GDM1 (cell line): ENCODE measurements around the gene RNF207.

ENCODE experiments used
- DNase-seq: peaks from one replicate; lab custom pipeline; 2025; lab: John Stamatoyannopoulos, UW

RNF207 gene

DNA sequence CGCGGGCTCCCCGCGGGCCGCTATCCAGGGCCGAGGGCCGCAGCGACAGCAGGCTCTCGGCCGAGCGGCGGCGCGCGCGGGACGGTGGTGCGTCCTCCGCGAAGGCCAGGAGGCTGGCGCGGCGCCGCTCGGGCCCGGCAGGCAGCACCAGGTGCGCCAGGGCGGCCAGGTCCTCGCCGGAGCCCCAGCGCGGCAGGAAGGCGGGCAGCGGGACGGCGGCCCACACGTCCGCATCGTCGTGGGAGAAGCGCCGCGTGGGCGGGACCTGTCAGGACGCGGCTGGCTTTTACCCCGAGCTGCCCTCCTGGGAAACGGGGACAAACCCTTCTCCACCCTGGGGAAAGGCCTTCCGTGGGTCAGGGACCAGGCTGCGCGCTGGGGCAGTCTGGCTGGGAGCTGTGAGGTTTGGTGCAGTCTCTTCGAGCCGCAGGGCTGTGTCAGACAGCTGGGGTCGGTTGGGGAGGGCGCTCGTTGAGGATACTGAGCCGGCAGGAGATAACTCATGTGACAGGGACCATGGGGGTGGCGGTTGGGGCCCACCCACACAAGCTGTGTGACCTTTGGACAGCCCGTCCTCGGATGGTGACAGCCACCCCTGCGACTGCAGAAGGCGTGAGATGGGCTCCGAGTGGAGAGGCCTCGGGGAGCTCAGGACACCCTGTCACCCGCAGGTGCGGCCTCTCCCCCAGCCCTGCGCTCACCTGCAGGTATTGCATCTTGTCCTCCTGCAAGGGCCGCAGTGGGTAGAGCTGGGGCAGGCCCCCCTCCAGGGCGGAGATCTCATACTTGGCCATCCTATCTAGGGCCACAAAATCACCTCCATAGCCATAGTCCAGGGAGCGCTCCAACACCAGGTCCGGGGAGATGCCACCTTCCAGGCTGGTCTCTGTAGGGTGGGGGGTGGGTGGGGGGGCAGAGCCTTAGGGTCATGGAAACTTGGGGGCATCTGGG lies 44.1 kb downstream of the RNF207 start:
- no peak for DNase-seq

DNA sequence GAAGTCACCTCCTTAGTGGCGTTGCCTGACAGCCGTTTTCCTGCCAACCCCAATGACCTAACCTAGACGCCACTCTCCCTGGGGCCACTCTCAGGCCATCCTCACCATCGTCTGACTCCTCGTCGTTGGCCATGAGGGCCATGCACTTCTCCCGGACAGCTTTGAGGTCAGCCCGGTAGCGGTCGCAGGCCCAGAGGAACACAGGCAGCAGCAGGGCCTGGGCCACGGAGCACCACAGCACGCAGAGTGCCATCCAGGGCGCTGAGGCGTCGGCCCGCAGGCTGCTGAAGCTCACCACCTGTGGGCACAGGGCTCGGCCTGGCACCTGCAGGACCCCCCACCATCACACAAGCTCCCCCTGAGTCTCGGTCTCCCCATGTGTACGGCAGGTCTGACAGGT lies 45.3 kb downstream of the RNF207 start:
- no peak for DNase-seq

DNA sequence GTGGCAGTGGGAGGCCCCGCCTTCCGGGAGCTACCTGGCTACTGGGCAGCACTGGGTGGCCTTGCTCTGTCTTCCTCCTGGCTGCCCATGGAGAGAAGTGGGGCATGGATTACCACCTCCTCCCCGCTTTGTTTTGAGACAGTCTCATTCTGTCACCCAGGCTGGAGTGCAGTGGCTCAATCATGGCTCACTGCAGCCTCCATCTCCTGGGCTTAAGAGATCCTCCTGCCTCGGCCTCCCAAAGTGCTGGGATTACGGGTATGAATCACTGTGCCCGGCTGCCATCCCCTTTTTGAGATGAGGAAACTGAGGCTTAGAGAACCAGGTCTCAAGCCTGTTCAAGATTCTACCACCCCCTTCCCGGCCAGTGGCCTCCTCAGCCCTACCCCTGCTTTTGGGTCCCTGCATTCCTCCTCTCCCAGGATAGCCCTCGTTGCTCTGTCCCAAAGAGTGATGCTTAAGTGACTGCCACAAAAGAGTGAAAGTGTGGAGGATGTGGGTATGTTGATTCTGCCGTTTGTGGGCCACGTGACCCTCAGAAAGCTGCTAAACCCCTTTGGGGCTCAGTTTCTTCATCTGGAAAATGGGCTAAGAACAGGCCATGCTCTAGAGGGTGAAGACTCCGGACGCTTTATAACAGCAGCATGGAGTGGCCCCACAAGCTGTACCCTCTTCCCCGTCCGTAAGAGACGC lies 45.9 kb downstream of the RNF207 start:
- no peak for DNase-seq

DNA sequence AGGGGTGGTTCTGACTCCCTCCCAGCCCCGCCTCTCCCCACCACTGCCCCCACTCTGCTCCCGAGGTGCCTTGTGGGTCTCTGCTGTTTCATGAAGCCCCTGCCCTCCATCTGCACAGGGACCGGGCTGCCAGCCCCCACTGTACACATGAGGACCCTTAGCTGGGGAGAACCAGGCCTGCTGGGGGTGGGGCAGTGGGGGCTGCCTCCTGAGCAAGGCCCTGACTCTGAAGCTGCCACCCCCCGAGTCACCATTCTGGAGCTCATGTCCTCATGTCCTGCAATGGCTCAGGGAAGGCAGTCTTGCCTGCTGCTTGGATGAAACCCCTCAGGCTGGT lies 46.4 kb downstream of the RNF207 start:
- no peak for DNase-seq

DNA sequence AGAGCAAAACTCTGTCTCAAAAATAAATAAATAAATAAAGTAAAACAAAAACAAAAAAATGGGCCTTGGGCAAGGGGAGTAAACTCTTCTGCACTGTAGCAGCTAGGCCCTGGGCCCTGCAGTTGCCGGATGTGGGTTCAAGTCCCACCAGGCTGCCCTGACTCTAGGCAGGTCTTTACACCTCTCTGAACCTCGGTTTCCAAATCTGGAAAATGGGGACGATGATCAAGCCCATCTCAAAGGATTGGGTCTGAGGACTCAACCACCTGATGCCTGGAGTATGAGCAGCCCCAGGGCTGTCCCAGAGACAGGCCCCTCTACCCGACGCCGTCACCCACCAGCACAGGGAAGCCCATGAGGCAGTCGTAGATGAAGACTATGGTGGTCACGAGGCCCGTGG lies 47.5 kb downstream of the RNF207 start:
- no peak for DNase-seq

DNA sequence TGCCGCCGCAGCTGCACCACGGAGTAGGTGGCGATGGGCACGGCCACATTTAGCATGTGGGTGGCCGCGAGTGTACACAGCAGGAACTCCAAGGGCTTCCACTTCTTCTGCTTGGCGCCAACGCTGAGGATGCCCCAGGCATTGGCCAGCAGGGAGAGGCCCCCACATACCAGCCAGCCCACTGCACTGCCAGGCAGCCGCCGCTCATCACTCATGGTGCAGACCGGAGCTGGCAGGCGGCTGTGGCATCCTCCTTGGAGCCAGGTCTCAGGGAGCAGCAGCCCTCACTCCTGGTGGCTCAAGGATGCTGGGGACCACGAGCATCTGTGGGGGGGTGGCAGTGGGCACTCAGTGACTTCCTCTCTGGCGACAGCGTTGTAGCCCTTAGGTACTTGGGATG lies 48.8 kb downstream of the RNF207 start:
- DNase-seq, result no peak

DNA sequence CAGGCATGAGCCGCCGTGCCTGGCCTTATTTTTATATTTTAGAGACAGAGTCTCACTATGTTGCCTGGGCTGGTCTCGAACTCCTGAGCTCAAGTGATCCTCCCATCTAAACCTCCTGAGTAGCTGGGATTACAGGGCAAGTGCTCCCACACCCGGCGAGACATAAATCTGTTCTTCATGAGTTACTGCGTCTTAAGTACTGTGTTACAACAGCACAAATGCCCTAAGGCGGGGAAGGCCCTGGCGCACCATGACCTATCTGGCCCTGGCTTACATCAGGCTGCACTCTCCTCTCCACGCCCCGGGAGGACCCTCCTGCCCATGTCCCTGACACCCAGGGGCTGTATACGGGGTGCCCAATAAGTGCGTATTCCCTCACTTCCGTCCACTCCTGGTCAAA lies 50.7 kb downstream of the RNF207 start:
- DNase-seq, result no peak

DNA sequence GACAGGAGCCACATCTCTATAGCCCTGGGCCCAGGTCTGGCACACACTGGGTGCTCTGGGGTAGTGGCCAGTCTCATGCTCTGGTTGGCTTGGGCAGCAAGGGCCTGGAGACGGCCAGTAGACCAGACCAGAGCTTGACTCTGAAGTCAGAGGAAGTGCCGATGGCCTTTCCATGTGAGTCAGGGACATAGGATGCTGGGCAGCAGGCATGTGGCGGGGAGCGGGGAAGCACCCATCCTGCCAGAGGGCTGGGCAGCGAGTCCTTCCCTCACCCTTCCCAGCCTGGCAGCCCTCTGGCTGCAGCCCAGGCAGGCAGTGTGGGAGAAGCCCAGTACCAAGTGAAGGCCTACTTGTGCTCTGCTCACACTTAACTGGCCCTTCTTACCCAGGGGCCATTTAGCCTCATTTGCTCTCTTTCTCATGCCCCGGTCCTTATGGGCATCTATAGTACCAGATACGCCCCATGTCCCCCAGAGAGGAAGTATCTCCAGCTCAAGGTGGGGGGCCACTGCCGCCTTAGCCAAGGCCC lies 51.7 kb downstream of the RNF207 start:
- no peak for DNase-seq

DNA sequence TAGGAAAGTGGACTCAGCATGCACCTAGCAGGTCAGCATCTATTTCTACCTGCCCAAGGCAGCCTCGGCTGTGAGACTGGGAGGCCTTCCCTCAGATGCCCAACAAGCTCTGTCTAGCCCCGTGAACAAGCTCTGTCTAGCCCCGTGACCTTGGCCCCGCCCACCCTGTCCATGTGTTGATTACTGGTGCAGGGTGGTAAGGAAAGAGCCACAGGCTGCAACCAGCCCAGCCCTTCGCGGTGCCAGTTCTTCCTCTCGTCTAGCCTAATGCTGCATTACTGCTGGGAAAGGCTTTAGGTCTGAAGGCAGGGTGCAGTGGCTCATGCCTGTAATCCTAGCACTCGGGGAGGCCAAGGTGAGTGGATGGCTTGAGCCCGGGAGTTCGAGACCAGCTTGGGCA lies 52.8 kb downstream of the RNF207 start:
- DNase-seq, result no peak

DNA sequence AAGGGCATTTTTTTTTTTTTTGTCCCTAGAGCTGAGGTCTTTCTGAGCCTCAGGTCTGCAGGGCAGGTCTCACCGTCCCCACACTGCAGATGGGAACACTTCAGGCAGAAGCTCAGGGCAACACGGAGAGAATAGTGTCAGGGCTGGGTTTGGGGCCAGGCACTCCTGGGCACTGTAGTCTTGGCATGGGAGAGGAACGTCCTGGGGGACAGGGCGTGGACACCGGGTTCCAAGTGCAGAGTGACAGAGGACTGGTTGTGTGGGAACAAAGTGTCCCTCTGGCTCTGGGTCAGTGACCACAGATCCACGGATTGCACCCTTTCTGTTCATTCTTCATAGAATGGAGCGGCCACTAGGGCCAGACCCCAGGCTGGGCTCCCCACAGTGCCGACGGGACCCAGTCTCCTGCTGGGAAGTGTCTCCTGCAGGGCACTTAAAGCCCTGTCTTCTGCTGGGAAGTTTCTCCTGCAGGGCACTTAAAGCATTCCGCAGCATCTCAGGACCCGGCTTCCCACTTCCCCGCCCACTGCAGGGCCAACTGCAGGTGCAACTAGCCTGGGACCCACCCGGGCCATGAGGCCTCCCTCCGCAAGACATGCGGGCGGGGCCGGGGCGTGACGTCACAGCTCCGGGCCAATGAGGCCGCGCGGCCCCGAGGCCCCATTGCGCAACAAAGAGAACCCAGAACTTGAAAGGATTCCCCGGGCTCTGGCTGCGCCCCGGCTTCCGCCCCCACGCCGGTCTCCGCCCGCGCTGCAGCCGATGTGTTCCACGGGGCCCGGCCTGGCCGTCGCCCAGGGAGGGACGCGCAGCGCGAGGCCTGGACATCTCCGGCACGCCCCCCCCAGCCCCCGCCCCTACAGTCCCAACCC lies 53.8 kb downstream of the RNF207 start:
- peak; percentile 42 for DNase-seq

DNA sequence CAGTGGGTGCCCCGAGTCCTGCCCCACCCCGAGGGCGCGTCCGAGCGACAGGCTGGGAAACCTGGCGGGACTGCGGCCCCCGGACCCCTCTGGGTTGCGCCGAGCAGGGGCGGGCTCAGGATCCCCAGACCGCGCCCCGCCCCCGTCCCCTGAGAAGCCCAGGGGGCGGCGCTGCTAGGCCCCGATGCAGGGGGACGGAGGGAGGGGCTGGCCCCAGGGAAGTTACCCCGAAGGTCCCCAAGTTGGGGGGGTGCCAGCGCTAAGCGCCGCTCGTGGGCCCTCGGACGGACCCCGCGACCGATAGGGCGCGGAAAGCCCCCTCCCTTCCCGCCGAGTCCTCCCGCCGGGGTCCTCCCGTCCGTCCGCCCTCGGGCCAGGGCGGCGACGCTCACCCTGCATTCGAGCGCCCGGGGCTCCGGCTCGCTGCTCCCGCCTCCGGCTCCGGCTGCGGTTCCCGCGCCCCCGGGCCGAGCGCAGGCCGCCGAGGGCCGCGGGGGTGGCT lies 54.6 kb downstream of the RNF207 start:
- no peak for DNase-seq

DNA sequence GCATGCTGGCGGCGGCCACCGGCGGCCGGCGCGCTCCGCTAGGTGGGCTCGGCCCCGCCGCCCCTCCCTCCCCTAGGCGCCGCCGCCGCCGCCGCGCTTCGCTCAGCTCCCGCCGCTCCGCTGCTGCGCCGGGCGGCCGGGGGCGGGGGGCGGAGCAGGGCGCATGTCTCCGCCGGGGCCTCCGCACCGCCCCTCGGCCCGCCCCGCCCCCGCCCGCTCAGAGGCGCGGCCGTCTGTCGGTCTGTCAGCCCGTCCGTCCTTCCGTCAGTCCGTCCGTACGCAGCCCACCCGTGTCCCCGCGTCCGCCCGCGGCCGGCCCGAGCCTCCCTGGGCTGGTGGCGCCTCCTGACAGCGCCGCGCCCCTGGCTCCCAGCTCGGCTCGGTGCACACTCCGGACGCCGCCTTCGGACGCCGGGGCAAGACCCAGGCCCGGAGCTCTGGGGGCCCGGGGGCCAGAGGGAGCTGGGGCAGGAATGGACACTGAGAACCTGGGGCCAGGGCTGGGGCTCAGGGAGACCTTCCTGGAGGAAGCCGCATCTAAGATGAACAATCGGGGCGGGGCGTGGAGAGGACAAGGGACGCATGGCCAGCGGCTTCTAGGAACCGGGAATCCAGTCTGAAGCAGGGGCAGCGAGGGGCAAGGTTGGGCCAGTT lies 55.2 kb downstream of the RNF207 start, which contains the start of gene GPR153:
Gene GPR153 (minus strand): TSS at position 138 of the 654 bp plus-strand sequence. CDS start 6,193 bp downstream, outside the sequence.
- DNase-seq, result no peak

DNA sequence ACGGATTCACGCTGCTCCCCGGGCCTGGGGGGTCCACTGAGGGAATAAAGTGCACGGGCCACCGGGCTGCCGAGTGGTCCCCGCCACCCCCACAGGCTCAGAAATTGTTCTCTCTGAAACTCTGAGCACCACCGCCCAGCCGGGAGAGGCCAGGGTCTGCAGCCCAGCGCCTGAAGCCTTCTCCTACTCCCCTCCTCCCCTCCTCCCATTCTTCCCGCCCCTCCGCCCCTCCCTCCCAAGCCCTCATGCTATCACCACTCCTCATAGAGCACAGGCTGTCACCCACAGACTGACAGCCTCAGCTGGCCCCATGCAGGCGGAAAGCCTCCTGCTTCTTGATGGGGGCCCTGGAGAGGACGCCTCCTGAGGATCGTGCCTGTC lies 55.7 kb downstream of the RNF207 start:
- DNase-seq, result no peak

DNA sequence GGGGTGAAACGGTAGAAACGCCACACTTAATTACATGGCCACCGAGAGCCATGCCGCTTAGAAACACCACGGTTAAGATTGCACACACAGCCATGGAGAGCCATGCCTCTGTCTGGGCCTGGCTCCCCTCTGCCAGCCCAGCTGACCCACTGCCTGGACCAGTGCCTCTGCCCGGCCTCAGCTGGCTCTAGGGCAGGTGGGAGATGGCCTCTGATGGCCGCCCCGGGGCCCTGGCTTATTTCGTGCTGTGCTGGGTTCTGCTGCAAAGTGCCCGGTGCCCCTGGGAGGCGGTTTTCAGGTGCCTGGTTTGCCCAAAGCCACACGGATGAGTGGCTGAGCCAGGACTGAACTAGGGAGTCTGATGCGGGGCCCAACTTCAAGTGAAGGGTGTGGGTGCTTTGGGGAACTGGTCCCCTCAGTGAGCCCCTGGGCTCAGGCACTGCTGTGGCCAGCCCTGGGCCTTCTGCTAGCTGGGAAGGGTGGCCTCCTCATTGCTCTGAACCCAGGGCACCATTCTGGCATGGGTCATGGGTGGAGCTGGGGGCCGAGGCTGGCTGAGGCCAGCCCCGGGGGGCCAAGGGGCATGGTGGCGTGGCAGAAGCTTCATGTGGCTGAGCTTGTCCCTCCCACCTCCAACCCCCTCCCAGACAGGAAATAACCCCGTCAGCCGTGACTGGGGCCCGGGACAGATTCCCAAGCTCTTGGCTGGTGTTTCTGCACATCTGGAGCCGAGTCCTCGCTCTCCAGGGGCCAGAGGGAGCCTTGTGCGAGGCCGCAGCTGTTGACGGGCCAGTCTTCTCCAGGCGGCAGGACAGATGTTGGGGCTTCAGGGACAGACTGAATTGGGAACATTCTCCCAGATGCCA lies 56.9 kb downstream of the RNF207 start:
- DNase-seq, result no peak

DNA sequence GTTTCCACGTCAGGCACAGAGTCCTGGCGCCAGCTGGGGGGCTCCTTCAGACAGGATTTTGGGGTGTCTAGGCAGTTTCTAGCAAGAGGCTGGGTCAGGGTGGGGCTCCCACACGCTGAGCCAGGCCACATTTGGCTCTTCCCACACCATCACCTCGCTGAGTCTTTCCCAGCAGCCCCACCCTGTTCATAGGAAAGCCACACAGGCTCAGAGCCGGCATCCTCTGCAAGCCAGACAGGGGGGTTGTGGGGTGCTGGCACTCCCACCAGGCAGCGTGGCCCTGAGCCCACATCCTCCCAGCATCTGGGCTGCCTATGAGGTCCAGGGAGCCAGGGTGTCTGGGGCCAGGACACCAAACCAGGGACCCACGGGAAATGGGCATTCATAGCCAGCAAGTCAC lies 57.8 kb downstream of the RNF207 start:
- no peak for DNase-seq

DNA sequence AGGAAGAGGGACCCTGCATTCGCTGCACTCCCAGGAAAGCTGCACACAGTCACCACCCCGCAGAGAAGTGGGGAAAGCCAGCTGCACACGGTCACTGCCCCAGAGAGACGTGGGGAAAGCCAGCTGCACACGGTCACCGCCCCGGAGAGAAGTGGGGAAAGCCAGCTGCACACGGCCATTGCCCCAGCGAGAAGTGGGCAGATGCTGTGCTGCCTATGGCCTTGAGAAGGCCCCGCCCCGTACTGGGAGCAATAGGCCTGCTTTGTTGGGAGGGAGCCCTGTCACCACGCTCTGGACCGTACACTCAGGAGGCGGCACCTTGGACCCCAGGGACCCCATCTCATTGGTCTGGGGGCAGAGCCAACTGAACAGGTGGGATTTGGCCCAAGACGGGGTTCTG lies 59.2 kb downstream of the RNF207 start:
- DNase-seq, result no peak

DNA sequence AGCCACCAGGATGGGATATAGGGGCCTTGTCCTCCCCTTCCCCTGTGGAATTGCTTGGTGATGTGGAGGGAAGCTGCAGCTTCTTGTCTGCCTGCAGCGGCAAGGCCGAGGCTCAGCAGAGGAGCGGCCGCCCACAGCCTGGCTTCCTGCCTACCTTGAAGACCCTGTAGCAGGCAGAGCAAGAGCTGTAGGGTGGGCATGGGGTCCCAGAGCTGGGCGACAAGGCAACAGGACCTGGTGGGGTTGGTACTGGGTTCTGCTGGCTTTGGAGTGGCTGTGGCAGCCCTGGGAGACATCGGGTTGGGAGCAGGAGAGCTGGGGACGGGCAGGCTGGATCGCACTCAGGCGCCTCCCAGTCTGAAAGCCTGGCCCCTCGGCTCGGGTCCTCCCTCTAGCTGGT lies 60.7 kb downstream of the RNF207 start:
- DNase-seq, result no peak

DNA sequence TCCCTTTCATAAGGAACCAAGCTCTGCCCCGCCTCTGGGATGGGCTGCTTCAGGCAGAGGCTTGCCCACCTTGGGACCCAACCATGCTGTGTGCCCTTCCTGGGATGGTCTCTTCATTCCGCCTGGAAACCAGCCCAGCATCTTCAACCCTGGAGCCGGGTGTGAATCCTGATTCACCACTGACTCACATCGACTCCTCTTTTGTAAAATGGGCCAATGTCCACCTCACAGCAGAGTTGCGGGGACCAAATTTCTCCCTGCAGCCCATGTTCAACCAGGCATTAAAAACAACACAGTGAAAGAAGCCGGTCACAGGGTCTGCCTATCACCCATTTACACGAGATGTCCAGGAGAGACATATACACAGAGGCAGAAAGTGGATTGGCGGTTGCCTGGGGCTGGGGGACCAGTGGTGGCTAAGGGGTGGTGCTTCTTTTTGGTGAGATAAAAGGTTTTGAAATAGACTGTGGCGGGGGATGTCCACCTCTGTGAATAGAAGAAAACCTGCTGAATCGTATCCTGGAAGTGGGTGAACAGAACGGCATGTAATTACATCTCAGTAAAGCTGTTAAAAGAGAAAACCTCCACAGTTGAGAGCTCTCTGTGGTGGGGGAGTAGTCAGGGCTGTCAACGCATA lies 61.9 kb downstream of the RNF207 start:
- DNase-seq, result no peak

DNA sequence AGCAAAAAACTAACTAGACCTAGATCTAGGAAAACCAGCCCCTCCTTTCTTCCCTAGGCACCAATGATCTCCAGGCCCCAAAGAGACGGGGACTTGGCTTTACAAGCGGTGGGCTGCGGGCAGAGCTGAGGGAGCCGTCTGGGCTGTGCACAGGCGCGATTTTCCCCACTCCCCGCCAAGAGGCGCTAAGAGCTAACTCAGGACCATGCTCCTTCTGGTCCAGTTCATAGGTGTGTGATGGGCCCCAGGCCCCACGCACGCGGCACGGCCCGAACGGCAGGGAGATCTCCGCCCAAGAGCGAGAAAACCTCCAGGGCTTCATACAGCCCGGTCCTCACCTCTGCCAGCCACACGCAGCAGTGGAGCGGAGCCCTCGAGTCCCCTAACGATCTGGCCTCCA lies 62.5 kb downstream of the RNF207 start:
- no peak for DNase-seq

DNA sequence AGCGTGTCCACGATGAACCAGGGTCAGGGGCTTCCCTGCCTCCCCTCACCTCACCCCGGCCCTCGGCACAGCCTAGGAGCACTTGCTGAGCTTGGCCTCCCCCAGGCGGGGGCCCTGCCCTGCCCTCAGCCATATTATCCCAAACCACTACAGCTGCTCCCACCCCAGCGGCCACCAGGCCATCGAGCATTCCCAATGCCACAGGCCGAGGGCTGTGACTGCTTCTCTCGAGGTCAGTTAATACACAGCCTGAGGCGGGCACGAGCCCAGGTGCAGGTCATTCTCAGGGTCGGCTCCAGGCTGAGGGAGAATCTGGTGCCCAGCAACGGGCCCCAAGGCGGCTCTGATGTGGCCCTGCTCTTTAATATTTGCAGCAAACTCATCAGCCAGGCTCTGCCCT lies 63.4 kb downstream of the RNF207 start:
- DNase-seq, result no peak
